ENCODE data around the gene GARNL3. TPM values are rescaled to one million over a fixed set of nuclear protein-coding genes. Genes with fewer than 3 reads are reported as not detected.

The GARNL3 gene
- polyA plus RNA-seq, 1 donor from 2014 or later = 20.0 TPM

- peaks cover 4% of the 10 kb centered on the region for H3K9me3 ChIP-seq (ENCODE audit: low read length)
- no peak overlapping the region for H3K4me2 ChIP-seq (ENCODE audit: low read length)
- peaks cover 4% of the 10 kb centered on the region for H3K79me2 ChIP-seq (replicated peaks; ENCODE audit: insufficient read depth, low read length)
- H2AFZ ChIP-seq (ENCODE audit: low read depth, low read length) = no peak overlapping the region
- no peaks in the 10 kb centered on the region for H3K9me2 ChIP-seq (ENCODE audit: insufficient read depth, low read length)
- no peak overlapping the region for H3K9ac ChIP-seq (ENCODE audit: low read length)
- H3K4me3 ChIP-seq (ENCODE audit: low read length) = no peak overlapping the region
- H3K27ac ChIP-seq (ENCODE audit: low read length) = no peak overlapping the region
- H3K36me3 ChIP-seq (ENCODE audit: insufficient read depth, low read length) = no peaks in the 10 kb centered on the region
- TF ChIP-seq MXI1 (conservative IDR thresholded peaks at IDR 0.05; ENCODE audit: poor library complexity, severe bottlenecking) (no peak), POLR2AphosphoS5 (IDR thresholded peaks at IDR 0.05) (no peak), CTCF (IDR thresholded peaks at IDR 0.05; ENCODE audit: poor library complexity, severe bottlenecking) (no peak), REST (IDR thresholded peaks at IDR 0.05; ENCODE audit: borderline replicate concordance) (no peak), RAD21 (conservative IDR thresholded peaks at IDR 0.05) (no peak), TAF1 (IDR thresholded peaks at IDR 0.05; ENCODE audit: low read depth) (no peak), SMC3 (conservative IDR thresholded peaks at IDR 0.05; ENCODE audit: poor library complexity) (no peak), EZH2 (IDR thresholded peaks at IDR 0.05; ENCODE audit: borderline replicate concordance, insufficient read depth, low read length, poor library complexity, severe bottlenecking) (no peak), EP300 (conservative IDR thresholded peaks at IDR 0.05; ENCODE audit: poor library complexity, severe bottlenecking) (no peak)
- no peaks in the 10 kb centered on the region for H3K27me3 ChIP-seq (ENCODE audit: insufficient read depth, low read depth, low read length)
- H3F3A ChIP-seq (ENCODE audit: insufficient read depth, low read length, poor library complexity, severe bottlenecking) = no peaks in the 10 kb centered on the region
- no peaks in the 10 kb centered on the region for H4K20me1 ChIP-seq (ENCODE audit: insufficient read depth)
Measured at GRCh38 chr9:127277770-127278169, 13.2 kb downstream of the GARNL3 start.

GRCh38 chr9:127278372-127278771, 13.8 kb downstream of the GARNL3 start:
- Histone ChIP-seq H3F3A (ENCODE audit: insufficient read depth, low read length, poor library complexity, severe bottlenecking) (no peaks in the 10 kb centered on the region), H2AFZ (ENCODE audit: low read depth, low read length) (no peak overlapping the region), H3K4me2 (ENCODE audit: low read length) (no peak overlapping the region), H3K27ac (ENCODE audit: low read length) (no peak overlapping the region), H3K79me2 (replicated peaks; ENCODE audit: insufficient read depth, low read length) (peaks cover 4% of the 10 kb centered on the region), H3K4me3 (ENCODE audit: low read length) (no peak overlapping the region), H3K9me2 (ENCODE audit: insufficient read depth, low read length) (no peaks in the 10 kb centered on the region), H3K9me3 (ENCODE audit: low read length) (peaks cover 4% of the 10 kb centered on the region), H4K20me1 (ENCODE audit: insufficient read depth) (no peaks in the 10 kb centered on the region), H3K9ac (ENCODE audit: low read length) (no peak overlapping the region), H3K27me3 (ENCODE audit: insufficient read depth, low read depth, low read length) (no peaks in the 10 kb centered on the region), H3K36me3 (ENCODE audit: insufficient read depth, low read length) (no peaks in the 10 kb centered on the region)
- TF ChIP-seq REST (IDR thresholded peaks at IDR 0.05; ENCODE audit: borderline replicate concordance) (no peak), CTCF (IDR thresholded peaks at IDR 0.05; ENCODE audit: poor library complexity, severe bottlenecking) (no peak), TAF1 (IDR thresholded peaks at IDR 0.05; ENCODE audit: low read depth) (no peak), RAD21 (conservative IDR thresholded peaks at IDR 0.05) (no peak), SMC3 (conservative IDR thresholded peaks at IDR 0.05; ENCODE audit: poor library complexity) (no peak), EZH2 (IDR thresholded peaks at IDR 0.05; ENCODE audit: borderline replicate concordance, insufficient read depth, low read length, poor library complexity, severe bottlenecking) (no peak), POLR2AphosphoS5 (IDR thresholded peaks at IDR 0.05) (no peak), EP300 (conservative IDR thresholded peaks at IDR 0.05; ENCODE audit: poor library complexity, severe bottlenecking) (no peak), MXI1 (conservative IDR thresholded peaks at IDR 0.05; ENCODE audit: poor library complexity, severe bottlenecking) (no peak)

Data from neural cell (in vitro differentiated cells).